HL-60/S4 treated with retinoic acid at 250 ng/mL for 4 days and 3 days (cell line): Measurements from ENCODE around the gene KLHL8.

Source experiments
- in situ Hi-C: fragments of 300-500 bp; cut with MboI; formaldehyde crosslinking; loops from 2 replicates; pipeline ENCODE4 v1.7.0; 2022; ENCODE audit warnings: low sequenced_read_pairs

The KLHL8 gene

GRCh38 chr4:87129681-87130080 lies 90.7 kb downstream of the KLHL8 start:
- in situ Hi-C loops: no loop called here

GRCh38 chr4:87128006-87128705 lies 92.3 kb downstream of the KLHL8 start:
- in situ Hi-C loops: no loop called here

DNA sequence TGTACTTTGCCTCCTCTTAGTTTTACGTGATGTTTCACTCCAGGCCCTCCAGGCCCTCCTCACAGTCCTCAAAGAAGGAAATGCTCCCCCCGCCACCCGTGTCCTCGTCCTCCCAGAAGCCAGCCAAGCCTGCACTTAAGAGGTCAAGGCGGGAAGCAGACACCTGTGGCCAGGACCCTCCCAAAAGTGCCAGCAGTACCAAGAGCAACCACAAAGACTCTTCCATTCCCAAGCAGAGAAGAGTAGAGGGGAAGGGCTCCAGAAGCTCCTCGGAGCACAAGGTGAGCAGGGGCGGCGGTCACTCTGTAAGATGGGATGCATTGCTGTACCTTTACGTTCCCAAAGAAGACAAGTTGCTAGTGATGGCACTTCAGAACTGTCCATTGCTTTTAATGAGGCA lies 94.4 kb downstream of the KLHL8 start:
- in situ Hi-C loops: no loop called here

DNA sequence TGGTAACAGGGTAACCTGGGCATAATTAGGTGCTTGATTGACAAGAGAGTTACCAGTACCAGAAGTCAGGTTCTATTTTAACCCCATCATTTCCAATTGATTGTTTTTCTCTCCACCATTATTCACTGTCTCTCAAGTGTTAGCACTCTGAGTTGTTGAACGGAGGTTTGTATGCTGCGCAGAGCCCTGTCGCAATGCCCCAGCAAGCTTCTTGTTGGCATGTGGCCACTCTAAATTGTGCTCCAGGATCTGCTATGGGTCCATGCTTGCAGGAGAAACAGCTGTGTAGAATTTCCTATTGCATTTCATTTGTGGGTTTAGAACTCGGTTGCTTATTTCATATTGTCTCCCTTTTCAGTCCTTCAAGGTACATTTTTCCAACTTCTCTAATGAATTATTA lies 98.2 kb downstream of the KLHL8 start:
- in situ Hi-C loops: no loop called here

GRCh38 chr4:87121341-87122065 lies 98.9 kb downstream of the KLHL8 start:
- in situ Hi-C loops: no loop called here

- in situ Hi-C loops: no loop called here
Observed at GRCh38 chr4:87120411-87121162, 99.8 kb downstream of the KLHL8 start.

GRCh38 chr4:87120010-87120409 lies 100.4 kb downstream of the KLHL8 start:
- in situ Hi-C loops: no loop called here

- in situ Hi-C loops: no loop called here
Observed at GRCh38 chr4:87118826-87119225, 101.6 kb downstream of the KLHL8 start.

GRCh38 chr4:87118421-87118820 lies 102.0 kb downstream of the KLHL8 start:
- in situ Hi-C loops: no loop called here

DNA sequence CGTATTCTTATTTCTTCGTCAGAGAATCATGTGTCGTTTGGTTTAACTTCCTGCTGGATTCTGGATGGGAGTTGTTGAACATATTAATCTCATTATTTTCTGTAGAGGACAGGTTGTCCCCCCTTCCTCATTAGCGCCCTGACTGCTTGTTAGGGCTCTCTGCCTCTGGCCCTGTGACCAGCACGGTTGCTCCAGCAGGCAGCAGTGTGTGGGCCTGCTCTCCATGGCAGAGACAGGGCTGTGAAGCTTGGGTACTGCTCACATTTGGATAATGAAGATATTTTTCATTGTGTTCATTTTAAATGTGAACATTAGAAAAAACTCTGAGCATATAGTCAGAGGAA lies 102.7 kb downstream of the KLHL8 start:
- in situ Hi-C loops: no loop called here

- in situ Hi-C loops: no loop called here
Observed at GRCh38 chr4:87117051-87117731, 103.2 kb downstream of the KLHL8 start.

- in situ Hi-C loops: no loop called here
Observed at GRCh38 chr4:87116231-87116630, 104.2 kb downstream of the KLHL8 start.

DNA sequence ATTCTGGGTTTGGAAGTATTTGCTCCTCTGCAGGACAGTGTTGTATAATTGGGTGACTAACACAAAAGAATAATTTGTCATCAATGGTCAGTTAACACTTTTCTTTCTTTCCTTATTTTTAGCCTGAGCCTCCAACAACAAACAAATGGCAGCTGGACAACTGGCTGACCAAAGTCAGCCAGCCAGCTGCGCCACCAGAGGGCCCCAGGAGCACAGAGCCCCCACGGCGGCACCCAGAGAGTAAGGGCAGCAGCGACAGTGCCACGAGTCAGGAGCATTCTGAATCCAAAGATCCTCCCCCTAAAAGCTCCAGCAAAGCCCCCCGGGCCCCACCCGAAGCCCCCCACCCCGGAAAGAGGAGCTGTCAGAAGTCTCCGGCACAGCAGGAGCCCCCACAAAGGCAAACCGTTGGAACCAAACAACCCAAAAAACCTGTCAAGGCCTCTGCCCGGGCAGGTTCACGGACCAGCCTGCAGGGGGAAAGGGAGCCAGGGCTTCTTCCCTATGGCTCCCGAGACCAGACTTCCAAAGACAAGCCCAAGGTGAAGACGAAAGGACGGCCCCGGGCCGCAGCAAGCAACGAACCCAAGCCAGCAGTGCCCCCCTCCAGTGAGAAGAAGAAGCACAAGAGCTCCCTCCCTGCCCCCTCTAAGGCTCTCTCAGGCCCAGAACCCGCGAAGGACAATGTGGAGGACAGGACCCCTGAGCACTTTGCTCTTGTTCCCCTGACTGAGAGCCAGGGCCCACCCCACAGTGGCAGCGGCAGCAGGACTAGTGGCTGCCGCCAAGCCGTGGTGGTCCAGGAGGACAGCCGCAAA lies 106.0 kb downstream of the KLHL8 start:
- in situ Hi-C loops: no loop called here

GRCh38 chr4:87112063-87112462 lies 108.4 kb downstream of the KLHL8 start:
- in situ Hi-C loops: no loop called here
